Activated T-helper 17 cell treated with anti-CD3 and anti-CD28 coated beads, Interleukin-2, amount 50 U/mL, for 72 hours (primary cell): ENCODE measurements around the gene DAW1. TPM values are rescaled to one million over a fixed set of nuclear protein-coding genes. Genes with fewer than 3 reads are reported as not detected.
A peak's percentile ranks its signal among the peaks of the same experiment; 100 is the strongest.
"Not testable (repeated sequence)": the region's sequence is repeated elsewhere in the genome, so short reads cannot be mapped to it uniquely, and the experiment has no call there.

Source experiments
- ATAC-seq: fragments of 150-1000 bp; cut with Tn5 transposase; replicated peaks from 2 replicates; pipeline ENCODE4 v1.10.0; 2021; ENCODE audit warnings: mild to moderate bottlenecking, moderate library complexity
- H3K27ac Mint-ChIP-seq: one replicate; pipeline ENCODE4 v1.8.0; 2022; ENCODE audit warnings: mixed read lengths
- H3K27me3 Mint-ChIP-seq: one replicate; pipeline ENCODE4 v1.8.0; 2022; ENCODE audit warnings: mixed read lengths
- H3K36me3 Mint-ChIP-seq: one replicate; pipeline ENCODE4 v1.8.0; 2022; ENCODE audit warnings: low read depth, mild to moderate bottlenecking, mixed read lengths
- H3K4me1 Mint-ChIP-seq: one replicate; pipeline ENCODE4 v1.8.0; 2022; ENCODE audit warnings: mixed read lengths
- H3K4me3 Mint-ChIP-seq: one replicate; pipeline ENCODE4 v1.8.0; 2022; ENCODE audit warnings: mild to moderate bottlenecking, mixed read lengths
- H3K9me3 Mint-ChIP-seq: one replicate; pipeline ENCODE4 v1.8.0; 2022; ENCODE audit warnings: mixed read lengths
- total RNA-seq, 2 donors: library from RNA; stranded (reverse); gene quantifications; one replicate each; pipeline ENCODE4 v1.2.3, GENCODE V29; 2022

DAW1 gene
- under 1 TPM in 1 of 2 donors, not detected in 1; 0.24 TPM for total RNA-seq

GRCh38 chr2:227871375-227871791 lies at the start of gene DAW1:
DAW1 (plus strand) TSS chr2:227871631; CDS start chr2:227871690, 59 bp downstream.
- no peak within 1 kb of the TSS for H3K27ac Mint-ChIP-seq
- H3K27me3 Mint-ChIP-seq: peaks cover 13% of the 10 kb centered on the region
- peak; percentile 88 for ATAC-seq
- H3K36me3 Mint-ChIP-seq: no peaks in the 10 kb centered on the region
- peak within 1 kb of the TSS; percentile 40 for H3K4me3 Mint-ChIP-seq
- no peaks in the 10 kb centered on the region for H3K9me3 Mint-ChIP-seq
- no peaks in the 10 kb centered on the region for H3K4me1 Mint-ChIP-seq

DNA sequence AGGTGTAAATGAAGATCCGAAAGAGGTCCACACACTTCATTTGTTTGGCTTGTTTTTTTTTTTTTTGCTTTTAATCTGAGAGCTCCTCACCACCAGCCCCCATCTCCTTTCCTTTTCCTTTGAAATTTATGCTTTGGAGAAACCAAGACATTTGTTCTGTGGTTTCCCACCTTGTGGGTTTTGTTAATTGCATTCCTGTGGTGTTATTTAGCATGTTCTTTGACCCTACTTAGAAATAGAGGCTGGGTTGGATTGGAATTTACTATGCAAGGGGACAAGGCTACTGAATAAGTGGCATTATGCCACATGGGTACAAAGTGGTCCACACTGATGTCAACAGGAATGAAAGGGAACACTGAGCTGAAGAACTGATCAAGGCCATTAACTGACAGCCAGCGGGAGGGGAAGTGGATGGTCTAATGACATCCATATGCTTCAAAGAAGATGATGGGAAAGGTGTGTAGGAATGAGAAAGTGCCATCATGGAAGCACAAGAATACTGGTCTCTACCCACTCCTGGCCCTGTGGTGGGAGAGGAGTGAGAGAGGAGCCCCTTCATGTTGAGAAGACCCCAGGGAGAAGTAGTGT lies 48.9 kb upstream of the DAW1 start:
- Mint-ChIP-seq H3K27me3 (no peaks in the 10 kb centered on the region), H3K27ac (peak overlapping the region; percentile 1), H3K4me3 (no peak overlapping the region), H3K36me3 (peaks cover 14% of the 10 kb centered on the region), H3K9me3 (peaks cover 15% of the 10 kb centered on the region), H3K4me1 (peaks cover 41% of the 10 kb centered on the region)
- no peak for ATAC-seq

GRCh38 chr2:227823922-227824321 lies 47.5 kb upstream of the DAW1 start:
- Mint-ChIP-seq H3K4me3 (no peak overlapping the region), H3K27ac (no peak overlapping the region), H3K4me1 (peaks cover 33% of the 10 kb centered on the region), H3K36me3 (peaks cover under 1% of the 10 kb centered on the region), H3K27me3 (no peaks in the 10 kb centered on the region), H3K9me3 (peaks cover 15% of the 10 kb centered on the region)
- ATAC-seq: no peak

GRCh38 chr2:227824711-227825110 lies 46.7 kb upstream of the DAW1 start:
- H3K36me3 Mint-ChIP-seq: no peaks in the 10 kb centered on the region

GRCh38 chr2:227826019-227826521 lies 45.4 kb upstream of the DAW1 start:
- no peaks in the 10 kb centered on the region for H3K27me3 Mint-ChIP-seq
- H3K4me3 Mint-ChIP-seq: peak overlapping the region; percentile 73
- H3K36me3 Mint-ChIP-seq: no peaks in the 10 kb centered on the region
- peaks cover 21% of the 10 kb centered on the region for H3K4me1 Mint-ChIP-seq
- ATAC-seq: peak; percentile 95
- peak overlapping the region; percentile 88 for H3K27ac Mint-ChIP-seq
- H3K9me3 Mint-ChIP-seq: peaks cover 10% of the 10 kb centered on the region

More at GRCh38 chr2:227824711-227825110, 46.7 kb upstream of the DAW1 start:
- H3K27ac Mint-ChIP-seq: no peak overlapping the region
- H3K27me3 Mint-ChIP-seq: no peaks in the 10 kb centered on the region
- peaks cover 15% of the 10 kb centered on the region for H3K9me3 Mint-ChIP-seq
- peaks cover 31% of the 10 kb centered on the region for H3K4me1 Mint-ChIP-seq
- no peak for ATAC-seq
- H3K4me3 Mint-ChIP-seq: no peak overlapping the region

GRCh38 chr2:227826563-227826962 lies 44.9 kb upstream of the DAW1 start:
- peak; percentile 60 for ATAC-seq
- Mint-ChIP-seq H3K4me3 (peak overlapping the region; percentile 73), H3K4me1 (peaks cover 16% of the 10 kb centered on the region), H3K36me3 (no peaks in the 10 kb centered on the region), H3K27ac (peak overlapping the region; percentile 88), H3K9me3 (peaks cover 10% of the 10 kb centered on the region), H3K27me3 (no peaks in the 10 kb centered on the region)

DNA sequence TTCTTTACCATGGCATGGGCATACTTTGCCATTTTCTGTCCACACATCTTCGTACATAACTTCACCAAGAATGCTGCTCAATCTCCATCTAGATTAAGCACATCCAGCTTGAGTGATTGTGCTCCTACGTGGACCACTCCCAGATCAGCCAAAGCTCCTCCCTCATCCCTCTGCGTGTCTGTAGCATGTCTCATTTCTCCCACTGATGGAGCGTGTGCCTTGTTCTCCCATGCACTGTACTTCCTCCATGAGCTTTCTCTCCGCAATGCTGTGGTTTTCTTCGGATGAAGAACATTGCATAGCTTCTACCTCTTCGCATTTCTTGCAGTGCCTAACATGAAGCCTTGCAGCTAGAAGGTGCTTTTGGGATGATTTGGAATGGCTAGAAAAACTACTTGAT lies 44.3 kb upstream of the DAW1 start:
- peak overlapping the region; percentile 88 for H3K27ac Mint-ChIP-seq

GRCh38 chr2:227828477-227828912 lies 42.9 kb upstream of the DAW1 start:
- H3K27ac Mint-ChIP-seq: no peak overlapping the region
- no peak for ATAC-seq
- no peaks in the 10 kb centered on the region for H3K36me3 Mint-ChIP-seq
- peaks cover 12% of the 10 kb centered on the region for H3K4me1 Mint-ChIP-seq
- H3K4me3 Mint-ChIP-seq: no peak overlapping the region
- peaks cover 4% of the 10 kb centered on the region for H3K9me3 Mint-ChIP-seq
- H3K27me3 Mint-ChIP-seq: no peaks in the 10 kb centered on the region

More for the DNA sequence above, 44.3 kb upstream of the DAW1 start:
- Mint-ChIP-seq H3K4me3 (peak overlapping the region; percentile 73), H3K36me3 (no peaks in the 10 kb centered on the region), H3K9me3 (peaks cover 10% of the 10 kb centered on the region), H3K27me3 (no peaks in the 10 kb centered on the region), H3K4me1 (peaks cover 16% of the 10 kb centered on the region)
- ATAC-seq: no peak

DNA sequence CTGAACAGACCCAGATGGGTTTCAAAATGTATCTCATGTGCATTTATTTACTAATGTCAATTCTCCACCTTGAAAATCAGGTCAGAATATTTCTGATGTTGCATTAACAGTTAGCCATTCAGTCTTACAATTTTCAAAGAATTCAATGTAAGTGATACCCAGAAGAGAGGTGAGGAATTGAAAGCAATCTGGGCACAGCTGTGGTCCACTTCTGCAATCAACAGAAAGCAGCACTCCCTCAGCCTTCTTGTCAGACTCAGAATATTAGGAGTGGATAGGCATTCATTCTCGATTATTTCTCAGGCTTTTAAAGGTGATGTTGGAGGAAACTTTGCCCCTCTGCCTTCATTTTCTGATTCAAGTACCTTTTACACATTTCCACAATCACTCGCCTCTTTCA lies 42.1 kb upstream of the DAW1 start:
- ATAC-seq: no peak
- no peaks in the 10 kb centered on the region for H3K27me3 Mint-ChIP-seq
- no peaks in the 10 kb centered on the region for H3K36me3 Mint-ChIP-seq
- H3K4me3 Mint-ChIP-seq: no peak overlapping the region
- H3K27ac Mint-ChIP-seq: no peak overlapping the region
- H3K4me1 Mint-ChIP-seq: peaks cover 12% of the 10 kb centered on the region
- H3K9me3 Mint-ChIP-seq: peaks cover 4% of the 10 kb centered on the region

GRCh38 chr2:227834423-227834822 lies 37.0 kb upstream of the DAW1 start:
- peaks cover 16% of the 10 kb centered on the region for H3K9me3 Mint-ChIP-seq
- H3K36me3 Mint-ChIP-seq: no peaks in the 10 kb centered on the region
- no peak for ATAC-seq
- no peaks in the 10 kb centered on the region for H3K27me3 Mint-ChIP-seq
- H3K4me1 Mint-ChIP-seq: no peaks in the 10 kb centered on the region
- H3K27ac Mint-ChIP-seq: no peak overlapping the region
- no peak overlapping the region for H3K4me3 Mint-ChIP-seq

DNA sequence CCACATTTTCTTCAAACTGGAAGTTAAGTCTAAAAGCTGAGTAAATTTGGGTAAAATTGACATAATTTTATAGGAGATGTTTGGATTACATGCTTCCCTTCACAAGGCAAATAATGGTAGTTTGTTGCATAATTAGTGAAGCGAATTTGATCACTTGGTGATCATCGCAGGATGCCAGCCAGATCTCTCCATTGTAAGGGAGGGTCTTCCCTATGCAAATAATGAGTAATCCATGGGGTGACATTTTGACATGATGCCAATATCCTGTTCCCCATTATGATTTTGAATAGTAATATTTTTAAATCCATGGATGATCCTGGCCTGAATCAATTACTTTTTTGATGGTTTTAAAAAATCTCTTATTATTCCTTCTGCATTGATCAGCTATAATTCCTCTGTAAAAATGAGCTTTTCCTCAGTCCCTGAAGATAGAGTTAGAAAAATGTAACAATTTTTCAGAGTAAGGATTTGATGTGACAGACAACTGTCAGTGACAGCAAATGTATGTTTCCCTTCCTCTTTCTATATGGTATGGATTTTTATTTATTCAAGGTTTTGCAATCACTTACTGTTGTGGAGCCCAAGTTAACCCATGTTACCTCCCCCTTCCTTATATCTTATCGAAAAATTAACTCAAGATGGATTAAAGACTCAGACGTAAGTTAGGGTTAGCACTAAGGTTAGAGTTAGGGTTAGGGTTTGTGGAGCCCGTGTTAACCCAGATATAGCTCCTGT lies 36.3 kb upstream of the DAW1 start:
- Mint-ChIP-seq H3K9me3 (peaks cover 16% of the 10 kb centered on the region), H3K4me1 (peaks cover under 1% of the 10 kb centered on the region), H3K36me3 (no peaks in the 10 kb centered on the region), H3K4me3 (no peak overlapping the region), H3K27ac (no peak overlapping the region), H3K27me3 (no peaks in the 10 kb centered on the region)
- no peak for ATAC-seq

GRCh38 chr2:227839339-227840129 lies 31.9 kb upstream of the DAW1 start:
- Mint-ChIP-seq H3K4me3 (peak overlapping the region; percentile 10), H3K4me1 (peaks cover 11% of the 10 kb centered on the region), H3K9me3 (peaks cover 25% of the 10 kb centered on the region)
- H3K36me3 Mint-ChIP-seq, H3K27ac Mint-ChIP-seq, H3K27me3 Mint-ChIP-seq, ATAC-seq: not testable (repeated sequence)

DNA sequence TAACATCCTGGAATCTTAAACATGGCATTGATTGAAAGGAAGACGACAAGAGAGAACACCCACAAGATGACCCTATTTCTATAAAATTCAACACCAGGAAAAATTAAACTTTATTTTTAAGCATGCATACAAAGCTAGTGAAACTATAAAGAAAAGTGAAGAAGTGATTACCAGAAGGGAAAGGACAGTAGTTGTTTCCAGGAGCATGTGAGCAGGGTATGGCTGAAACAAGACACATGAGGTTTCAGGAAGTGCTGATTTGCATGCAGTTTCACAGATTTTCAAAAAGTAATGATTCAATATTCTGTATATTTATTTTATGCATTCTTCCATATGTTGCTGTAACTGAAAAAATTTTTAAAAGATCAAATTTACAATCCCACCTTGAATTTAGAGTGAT lies 24.6 kb upstream of the DAW1 start:
- H3K36me3 Mint-ChIP-seq: peaks cover 19% of the 10 kb centered on the region
- peak; percentile 53 for ATAC-seq
- peak overlapping the region; percentile 85 for H3K4me3 Mint-ChIP-seq
- no peaks in the 10 kb centered on the region for H3K27me3 Mint-ChIP-seq
- peaks cover 29% of the 10 kb centered on the region for H3K4me1 Mint-ChIP-seq
- H3K9me3 Mint-ChIP-seq: no peaks in the 10 kb centered on the region
- peak overlapping the region; percentile 95 for H3K27ac Mint-ChIP-seq

- Mint-ChIP-seq H3K4me1 (peaks cover 32% of the 10 kb centered on the region), H3K36me3 (peaks cover 19% of the 10 kb centered on the region), H3K9me3 (no peaks in the 10 kb centered on the region), H3K27ac (peak overlapping the region; percentile 95), H3K4me3 (peak overlapping the region; percentile 85), H3K27me3 (no peaks in the 10 kb centered on the region)
- ATAC-seq: peak; percentile 9
Observed at GRCh38 chr2:227848146-227848545, 23.3 kb upstream of the DAW1 start.
